Peyer's patch (tissue), 4 donors: ENCODE data around the gene BIRC7. TPM values are rescaled to one million over a fixed set of nuclear protein-coding genes. Genes with fewer than 3 reads are reported as not detected.

Source experiments
- DNase-seq, 3 donors: peaks; one replicate each; pipeline ENCODE4 v3.0.0-alpha.2; 2017 to 2019
- H3K27ac ChIP-seq, 4 donors: fragments of 200-600 bp; sonication (generic); one replicate each; pipeline ENCODE4 v1.5.1; 2016 to 2019
- H3K27me3 ChIP-seq, 2 donors: fragments of 200-600 bp; sonication (generic); one replicate each; pipeline ENCODE4 v1.5.1; 2019
- H3K36me3 ChIP-seq, 3 donors: fragments of 200-600 bp; sonication (generic); one replicate each; pipeline ENCODE4 v1.5.1; 2016 to 2019
- H3K4me1 ChIP-seq, 4 donors: fragments of 200-600 bp; sonication (generic); one replicate each; pipeline ENCODE4 v1.5.1; 2016 to 2019
- H3K4me3 ChIP-seq, 4 donors: fragments of 200-600 bp; sonication (generic); 1 replicate in 3 of 4; 2 replicates in 1 of 4; pipeline ENCODE4 v1.5.1; 2016 to 2019; ENCODE audit warnings: mild to moderate bottlenecking in 1 of 4
- H3K9me3 ChIP-seq, 4 donors: fragments of 200-600 bp; sonication (generic); one replicate each; pipeline ENCODE4 v1.5.1; 2016 to 2019; ENCODE audit warnings: mild to moderate bottlenecking in 1 of 4
- CTCF ChIP-seq, 6 experiments: fragments of 450-650 bp in 4 of 6; fragments of 200-600 bp in 2 of 6; sonication (generic) in 1 of 6; IDR thresholded peaks; one replicate each; pipeline ENCODE4 v1.5.1; 2017 to 2019; ENCODE audit warnings: antibody characterized with exemption in 6 of 6, mild to moderate bottlenecking in 3 of 6, moderate library complexity in 1 of 6
- POLR2A ChIP-seq, 2 donors: fragments of 450-650 bp; IDR thresholded peaks; one replicate each; pipeline ENCODE4 v1.5.1; 2017; ENCODE audit warnings: antibody characterized with exemption in 2 of 2, mild to moderate bottlenecking in 2 of 2, moderate library complexity in 2 of 2
- total RNA-seq, 4 donors: library from RNA; depleted of rRNA; stranded (reverse); fragments of >200 nt; gene quantifications; one replicate each; pipeline ENCODE4 v1.1.0, GENCODE V29; 2016

The BIRC7 gene
- total RNA-seq, 4 donors from 2014 or later = not detected

GRCh38 chr20:63238514-63239125, 2.9 kb downstream of the BIRC7 start:
- Histone ChIP-seq H3K27ac (no peak overlapping the region), H3K27me3 (no peaks in the 10 kb centered on the region), H3K4me1 (no peaks in the 10 kb centered on the region), H3K4me3 (no peak overlapping the region), H3K36me3 (no peaks in the 10 kb centered on the region), H3K9me3 (no peaks in the 10 kb centered on the region)
- DNase-seq = no peak
- TF ChIP-seq POLR2A (IDR thresholded peaks at IDR 0.05) (no peak), CTCF (IDR thresholded peaks at IDR 0.05) (no peak)

GRCh38 chr20:63239431-63239830, 3.7 kb downstream of the BIRC7 start:
- TF ChIP-seq CTCF (IDR thresholded peaks at IDR 0.05) (no peak), POLR2A (IDR thresholded peaks at IDR 0.05) (no peak)
- H3K36me3 ChIP-seq = no peaks in the 10 kb centered on the region
- H3K27me3 ChIP-seq = no peaks in the 10 kb centered on the region

GRCh38 chr20:63240004-63240403, 4.3 kb downstream of the BIRC7 start:
- no peak overlapping the region for H3K27ac ChIP-seq
- no peaks in the 10 kb centered on the region for H3K36me3 ChIP-seq
- no peaks in the 10 kb centered on the region for H3K27me3 ChIP-seq
- H3K4me3 ChIP-seq = no peak overlapping the region
- no peaks in the 10 kb centered on the region for H3K4me1 ChIP-seq
- TF ChIP-seq POLR2A (IDR thresholded peaks at IDR 0.05) (no peak), CTCF (IDR thresholded peaks at IDR 0.05) (no peak)
- H3K9me3 ChIP-seq = no peaks in the 10 kb centered on the region
- DNase-seq = no peak

More at GRCh38 chr20:63239431-63239830, 3.7 kb downstream of the BIRC7 start:
- DNase-seq = no peak
- H3K4me3 ChIP-seq = no peak overlapping the region
- H3K4me1 ChIP-seq = no peaks in the 10 kb centered on the region
- H3K9me3 ChIP-seq = no peaks in the 10 kb centered on the region
- no peak overlapping the region for H3K27ac ChIP-seq

- no peaks in the 10 kb centered on the region for H3K4me1 ChIP-seq
- no peaks in the 10 kb centered on the region for H3K36me3 ChIP-seq
- DNase-seq = no peak
- no peaks in the 10 kb centered on the region for H3K9me3 ChIP-seq
- H3K4me3 ChIP-seq = no peak overlapping the region
- no peaks in the 10 kb centered on the region for H3K27me3 ChIP-seq
- no peak overlapping the region for H3K27ac ChIP-seq
- no peak for TF ChIP-seq POLR2A (IDR thresholded peaks at IDR 0.05)
- no peak for TF ChIP-seq CTCF (IDR thresholded peaks at IDR 0.05)
Observed at GRCh38 chr20:63241272-63241671, 5.6 kb downstream of the BIRC7 start.

- DNase-seq = no peak
- no peak for TF ChIP-seq CTCF (IDR thresholded peaks at IDR 0.05)
- no peak for TF ChIP-seq POLR2A (IDR thresholded peaks at IDR 0.05)
- Histone ChIP-seq H3K4me1 (no peaks in the 10 kb centered on the region), H3K36me3 (no peaks in the 10 kb centered on the region), H3K4me3 (no peak overlapping the region), H3K27me3 (no peaks in the 10 kb centered on the region), H3K27ac (no peak overlapping the region), H3K9me3 (no peaks in the 10 kb centered on the region)
Observed at GRCh38 chr20:63242736-63243135, 7.0 kb downstream of the BIRC7 start.
